Dermis blood vessel endothelial cell (primary cell): ENCODE measurements around the gene SARDH. TPM values are rescaled to one million over a fixed set of nuclear protein-coding genes. Genes with fewer than 3 reads are reported as not detected.
"Not testable (repeated sequence)": the region's sequence is repeated elsewhere in the genome, so short reads cannot be mapped to it uniquely, and the experiment has no call there.

Experiments
- DNase-seq: peaks from one replicate; pipeline ENCODE4 v3.0.0; 2010
- total RNA-seq: library from RNA; depleted of rRNA; stranded (reverse); fragments of >200 nt; gene quantifications from 2 replicates; pipeline ENCODE4 v1.2.3, GENCODE V29; 2014

Gene SARDH
- total RNA-seq, 1 donor from 2014 or later, result 0.34 TPM

GRCh38 chr9:133775951-133776905 is 38.1 kb upstream of the SARDH start:
- DNase-seq, result no peak

GRCh38 chr9:133775291-133775690 is 37.1 kb upstream of the SARDH start:
- no peak for DNase-seq

- DNase-seq, result no peak
Measured at GRCh38 chr9:133774799-133775198, 36.6 kb upstream of the SARDH start.

- DNase-seq, result no peak
Measured at GRCh38 chr9:133773889-133774655, 35.9 kb upstream of the SARDH start.

- DNase-seq, result no peak
Measured at GRCh38 chr9:133772581-133772980, 34.4 kb upstream of the SARDH start.

- DNase-seq, result no peak
Measured at GRCh38 chr9:133771486-133772482, 33.6 kb upstream of the SARDH start.

DNA sequence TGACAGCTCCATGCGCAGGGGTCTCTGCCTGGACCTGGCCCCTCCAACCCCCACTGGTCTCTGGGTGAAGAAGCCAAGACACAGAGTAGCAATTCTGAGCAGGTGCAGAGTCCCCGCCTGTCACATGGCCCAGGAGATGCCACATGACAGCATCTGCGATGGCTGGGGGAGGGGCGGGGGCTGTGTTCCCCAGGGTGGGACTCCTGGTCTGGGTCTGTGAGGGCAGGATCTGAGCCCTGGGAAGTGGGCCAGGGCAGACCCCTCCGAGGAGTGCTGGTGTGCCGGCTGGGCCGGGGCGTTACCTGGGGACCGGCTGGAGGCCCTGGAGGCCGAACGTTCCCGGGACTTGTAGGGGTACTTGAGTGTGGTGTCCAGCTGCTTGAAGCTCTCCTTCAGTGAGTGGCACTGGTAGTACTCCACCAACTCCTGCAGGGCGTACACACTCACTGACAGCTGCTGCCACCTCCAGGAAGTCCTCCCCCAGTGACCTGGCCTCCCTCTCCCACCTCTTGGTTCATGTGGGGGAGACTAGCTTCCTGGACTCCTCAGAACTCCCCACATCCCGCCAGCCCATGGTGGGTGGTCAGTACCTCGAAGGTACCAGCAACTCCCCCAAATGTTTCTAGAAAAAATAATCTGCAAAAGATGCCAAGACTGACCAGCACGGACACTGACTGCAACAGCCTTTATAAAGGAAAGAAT is 32.1 kb upstream of the SARDH start:
- no peak for DNase-seq

GRCh38 chr9:133769511-133770075 is 31.4 kb upstream of the SARDH start:
- no peak for DNase-seq

- no peak for DNase-seq
Measured at GRCh38 chr9:133768859-133769510, 30.8 kb upstream of the SARDH start.

GRCh38 chr9:133768371-133768858 is 30.3 kb upstream of the SARDH start:
- no peak for DNase-seq

DNA sequence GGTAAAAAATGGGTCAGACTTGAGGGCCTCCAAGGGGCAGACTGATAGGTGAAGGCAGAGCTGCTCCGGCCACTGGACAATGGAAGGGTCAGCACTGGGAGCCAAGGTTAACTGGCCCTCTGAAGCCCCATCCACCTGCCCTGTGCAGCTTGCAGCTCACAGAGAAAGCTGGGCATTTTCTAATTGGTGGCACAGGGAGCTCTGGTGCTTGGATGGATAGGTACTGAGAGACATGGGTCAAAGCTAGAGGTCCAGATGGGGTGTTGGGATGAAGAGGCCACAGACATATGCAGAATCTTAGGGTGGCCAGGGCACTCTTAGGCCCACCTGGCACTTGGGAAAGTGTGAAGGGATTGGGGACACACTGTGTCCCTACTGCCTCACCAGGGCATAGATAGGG is 29.5 kb upstream of the SARDH start:
- no peak for DNase-seq

- no peak for DNase-seq
Measured at GRCh38 chr9:133767008-133767407, 28.9 kb upstream of the SARDH start.

DNA sequence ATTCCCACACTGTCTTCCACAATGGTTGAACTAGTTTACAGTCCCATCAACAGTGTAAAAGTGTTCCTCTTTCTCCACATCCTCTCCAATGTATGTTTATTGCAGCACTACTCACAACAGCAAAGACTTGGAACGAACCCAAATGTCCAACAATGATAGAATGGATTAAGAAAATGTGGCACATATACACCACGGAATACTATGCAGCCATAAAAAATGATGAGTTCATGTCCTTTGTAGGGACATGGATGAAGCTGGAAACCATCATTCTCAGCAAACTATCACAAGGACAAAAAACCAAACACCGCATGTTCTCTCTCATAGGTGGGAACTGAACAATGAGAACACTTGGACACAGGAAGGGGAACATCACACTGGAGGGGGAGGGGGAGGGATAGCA is 28.1 kb upstream of the SARDH start:
- not testable (repeated sequence) for DNase-seq

DNA sequence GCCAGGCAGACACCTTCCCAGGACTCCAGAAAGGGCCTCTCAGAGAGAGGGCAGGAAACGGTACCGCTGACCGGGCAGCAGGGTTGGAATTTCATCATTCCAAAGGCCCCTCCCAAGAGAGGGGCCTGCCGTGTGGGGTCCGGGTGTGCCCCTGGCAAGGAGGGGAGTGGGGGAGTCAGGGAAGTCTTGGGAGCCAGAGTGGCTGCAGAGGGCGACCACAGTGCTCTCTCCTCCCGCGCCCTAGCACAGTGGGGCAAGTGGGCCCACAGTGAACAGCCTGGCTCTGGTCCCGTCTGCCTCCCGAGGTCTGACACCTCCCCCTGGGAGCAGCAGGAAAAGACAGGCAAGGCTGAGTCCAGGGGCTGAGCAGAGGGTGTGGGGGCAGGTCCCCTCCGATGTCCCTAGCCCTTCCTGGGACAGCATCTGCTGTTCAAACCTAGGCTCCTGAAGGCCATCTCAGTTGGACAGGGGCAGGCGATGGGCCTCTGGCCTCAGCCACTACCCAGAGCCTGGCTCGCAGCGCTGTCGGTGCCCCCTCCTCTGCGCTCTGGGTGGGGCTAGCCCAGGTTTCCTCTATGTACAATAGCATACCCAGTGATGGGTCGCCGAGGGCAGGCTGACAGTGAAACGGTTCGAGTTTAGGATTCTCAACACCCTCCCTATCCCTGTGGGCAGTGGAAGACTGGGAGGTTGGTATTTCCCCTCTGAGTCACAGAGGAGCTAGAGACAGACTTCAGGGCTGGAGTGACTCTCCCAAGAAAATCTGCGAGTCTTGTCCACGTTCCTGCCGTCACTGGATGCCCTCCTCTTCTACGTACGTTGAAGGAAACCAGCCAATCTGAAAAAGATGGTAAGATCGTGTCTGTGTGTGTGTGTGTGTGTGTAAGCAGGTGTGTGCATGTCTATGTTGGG is 25.4 kb upstream of the SARDH start:
- peak; percentile 28 for DNase-seq

- no peak for DNase-seq
Measured at GRCh38 chr9:133762488-133763271, 24.5 kb upstream of the SARDH start.

- DNase-seq, result no peak
Measured at GRCh38 chr9:133761641-133762248, 23.6 kb upstream of the SARDH start.

DNA sequence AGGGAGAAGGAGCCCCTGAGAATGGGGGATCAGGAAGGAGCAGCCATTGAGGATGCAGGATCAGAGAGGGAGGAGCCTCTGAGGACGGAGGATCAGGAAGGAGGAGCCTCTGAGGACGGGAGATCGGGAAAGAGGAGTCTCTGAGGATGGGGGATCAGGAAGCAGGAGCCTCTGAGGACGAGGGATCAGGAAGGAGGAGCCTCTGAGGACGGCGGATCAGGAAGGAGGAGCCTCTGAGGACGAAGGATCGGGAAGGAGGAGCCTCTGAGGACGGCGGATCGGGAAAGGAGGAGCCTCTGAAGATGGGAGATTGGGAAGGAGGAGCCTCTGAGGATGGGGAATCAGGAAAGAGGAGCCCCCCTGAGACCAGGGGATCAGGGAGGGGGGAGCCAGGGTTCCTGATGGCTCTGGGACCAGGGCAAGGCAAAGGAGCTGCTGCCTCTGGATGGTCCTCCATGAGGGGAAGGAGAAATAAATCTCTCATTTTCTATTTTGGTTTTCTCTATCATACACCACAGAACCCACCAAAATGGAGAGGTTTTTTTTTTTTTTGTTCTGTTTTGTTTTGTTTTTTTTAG is 22.6 kb upstream of the SARDH start:
- no peak for DNase-seq

DNA sequence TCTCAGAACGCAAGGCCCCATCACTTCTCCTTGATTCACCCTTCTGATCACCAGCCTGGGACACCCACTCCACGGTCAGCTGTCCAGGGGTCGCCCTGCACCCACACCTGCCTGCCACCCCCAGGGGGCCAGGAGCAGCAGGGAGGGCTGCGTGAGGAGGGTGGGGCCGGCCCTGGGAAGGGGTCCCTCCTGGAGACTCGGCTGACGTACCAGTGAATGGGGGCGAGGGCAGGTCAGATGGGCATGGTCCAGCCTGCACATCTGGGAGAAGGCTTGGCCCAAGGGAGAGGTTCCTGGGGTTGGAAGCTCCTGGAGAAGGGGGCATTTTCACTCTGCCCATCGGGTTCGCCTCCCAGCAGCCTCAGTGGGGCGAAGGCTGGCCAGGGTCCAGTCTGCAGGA is 21.8 kb upstream of the SARDH start:
- no peak for DNase-seq
